HL-60 (cell line): Measurements from ENCODE around the gene ABHD16B.
"Not testable (repeated sequence)": the region's sequence is repeated elsewhere in the genome, so short reads cannot be mapped to it uniquely, and the experiment has no call there.

Experiments used
- POLR2AphosphoS5 ChIP-seq: IDR thresholded peaks from 2 replicates; pipeline ENCODE4 v1.6.1; 2012; ENCODE audit warnings: low read depth
- TF ChIP-seq, protein P1 (sequence below): IDR thresholded peaks from one replicate; pipeline ENCODE4 v1.5.1; 2011; ENCODE audit warnings: low read length, control low read depth, inconsistent platforms; ENCODE audit not compliant: insufficient read depth

DNA sequence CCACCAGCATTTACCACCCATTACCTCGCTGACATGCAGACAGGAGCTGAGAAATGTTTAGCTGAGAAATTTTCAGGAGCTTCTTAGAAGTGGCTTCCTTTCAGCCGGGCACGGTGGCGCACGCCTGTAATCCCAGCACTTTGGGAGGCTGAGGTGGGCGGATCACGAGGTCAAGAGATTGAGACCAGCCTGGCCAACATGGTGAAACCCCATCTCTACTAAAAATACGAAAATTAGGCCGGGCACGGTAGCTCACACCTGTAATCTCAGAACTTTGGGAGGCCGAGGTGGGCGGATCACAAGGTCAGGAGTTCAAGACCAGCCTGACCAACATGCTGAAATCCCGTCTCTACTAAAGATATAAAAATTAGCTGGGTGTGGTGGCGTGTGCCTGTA, 9.8 kb upstream of the ABHD16B start:
- TF ChIP-seq, protein P1, sequence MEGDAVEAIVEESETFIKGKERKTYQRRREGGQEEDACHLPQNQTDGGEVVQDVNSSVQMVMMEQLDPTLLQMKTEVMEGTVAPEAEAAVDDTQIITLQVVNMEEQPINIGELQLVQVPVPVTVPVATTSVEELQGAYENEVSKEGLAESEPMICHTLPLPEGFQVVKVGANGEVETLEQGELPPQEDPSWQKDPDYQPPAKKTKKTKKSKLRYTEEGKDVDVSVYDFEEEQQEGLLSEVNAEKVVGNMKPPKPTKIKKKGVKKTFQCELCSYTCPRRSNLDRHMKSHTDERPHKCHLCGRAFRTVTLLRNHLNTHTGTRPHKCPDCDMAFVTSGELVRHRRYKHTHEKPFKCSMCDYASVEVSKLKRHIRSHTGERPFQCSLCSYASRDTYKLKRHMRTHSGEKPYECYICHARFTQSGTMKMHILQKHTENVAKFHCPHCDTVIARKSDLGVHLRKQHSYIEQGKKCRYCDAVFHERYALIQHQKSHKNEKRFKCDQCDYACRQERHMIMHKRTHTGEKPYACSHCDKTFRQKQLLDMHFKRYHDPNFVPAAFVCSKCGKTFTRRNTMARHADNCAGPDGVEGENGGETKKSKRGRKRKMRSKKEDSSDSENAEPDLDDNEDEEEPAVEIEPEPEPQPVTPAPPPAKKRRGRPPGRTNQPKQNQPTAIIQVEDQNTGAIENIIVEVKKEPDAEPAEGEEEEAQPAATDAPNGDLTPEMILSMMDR: not testable (repeated sequence)
- not testable (repeated sequence) for TF ChIP-seq POLR2AphosphoS5
